ENCODE data around the gene ALPK3.

Gene ALPK3

DNA sequence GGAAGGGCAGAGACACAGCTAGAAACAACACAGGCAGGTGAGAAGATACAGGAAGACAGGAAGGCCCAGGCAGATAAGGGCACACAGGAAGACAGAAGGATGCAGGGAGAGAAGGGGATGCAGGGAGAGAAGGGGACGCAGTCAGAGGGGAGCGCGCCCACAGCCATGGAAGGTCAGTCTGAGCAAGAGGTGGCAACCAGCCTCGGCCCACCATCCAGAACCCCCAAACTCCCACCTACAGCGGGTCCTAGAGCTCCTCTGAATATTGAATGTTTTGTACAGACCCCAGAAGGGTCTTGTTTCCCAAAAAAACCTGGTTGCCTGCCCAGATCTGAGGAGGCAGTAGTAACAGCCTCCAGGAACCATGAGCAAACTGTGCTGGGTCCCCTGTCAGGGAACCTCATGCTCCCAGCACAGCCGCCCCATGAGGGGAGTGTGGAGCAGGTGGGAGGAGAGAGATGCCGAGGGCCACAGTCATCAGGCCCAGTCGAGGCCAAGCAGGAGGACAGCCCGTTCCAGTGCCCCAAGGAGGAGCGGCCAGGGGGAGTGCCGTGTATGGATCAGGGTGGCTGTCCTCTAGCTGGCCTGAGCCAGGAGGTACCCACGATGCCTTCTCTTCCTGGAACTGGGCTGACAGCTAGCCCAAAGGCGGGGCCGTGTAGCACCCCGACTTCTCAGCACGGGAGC lies 39.7 kb downstream of the ALPK3 start:
- no peak for DNase-seq (ENCODE audit: low read depth)
- H3K4me3 ChIP-seq (ENCODE audit: low read depth, low read length), result no peak overlapping the region
- TF ChIP-seq CTCF (conservative IDR thresholded peaks at IDR 0.05; ENCODE audit: low read depth, low read length), result no peak

- no peak overlapping the region for H3K4me3 ChIP-seq (ENCODE audit: low read depth, low read length)
- TF ChIP-seq CTCF (conservative IDR thresholded peaks at IDR 0.05; ENCODE audit: low read depth, low read length), result no peak
- DNase-seq (ENCODE audit: low read depth), result no peak
These were observed 40.4 kb downstream of the ALPK3 start for GRCh38 chr15:84857418-84858004.

DNA sequence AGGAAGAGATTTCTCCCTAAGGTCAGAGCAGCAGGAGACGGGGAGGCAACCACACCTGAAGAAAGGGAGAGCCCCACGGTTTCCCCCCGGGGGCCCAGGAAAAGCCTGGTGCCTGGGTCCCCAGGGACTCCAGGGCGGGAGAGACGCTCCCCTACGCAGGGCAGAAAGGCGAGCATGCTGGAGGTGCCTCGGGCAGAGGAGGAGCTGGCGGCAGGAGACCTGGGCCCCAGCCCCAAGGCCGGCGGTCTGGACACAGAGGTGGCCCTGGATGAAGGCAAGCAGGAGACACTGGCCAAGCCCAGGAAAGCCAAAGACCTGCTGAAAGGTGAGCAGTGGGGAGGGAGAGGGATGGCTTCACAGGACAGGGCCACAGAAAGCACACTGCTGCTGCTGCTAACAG lies 41.1 kb downstream of the ALPK3 start:
- TF ChIP-seq CTCF (conservative IDR thresholded peaks at IDR 0.05; ENCODE audit: low read depth, low read length), result no peak
- no peak overlapping the region for H3K4me3 ChIP-seq (ENCODE audit: low read depth, low read length)
- DNase-seq (ENCODE audit: low read depth), result no peak

DNA sequence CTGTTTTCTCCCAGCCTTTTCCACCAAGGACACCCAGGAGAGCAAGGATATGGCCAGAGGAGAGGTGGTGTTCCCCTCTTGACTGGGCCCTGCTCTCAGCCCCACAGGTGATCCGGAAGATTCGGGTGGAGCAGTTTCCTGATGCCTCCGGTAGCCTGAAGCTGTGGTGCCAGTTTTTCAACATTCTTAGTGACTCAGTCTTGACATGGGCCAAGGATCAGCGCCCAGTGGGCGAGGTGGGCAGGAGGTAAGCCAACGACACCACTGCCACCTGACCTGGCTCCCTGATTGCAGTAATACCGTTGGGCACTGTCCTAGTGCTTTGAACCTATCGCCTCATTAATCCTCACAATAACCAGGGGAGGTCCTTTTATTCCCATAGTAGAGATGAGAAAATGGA lies 42.0 kb downstream of the ALPK3 start:
- DNase-seq (ENCODE audit: low read depth), result no peak
- H3K4me3 ChIP-seq (ENCODE audit: low read depth, low read length), result no peak overlapping the region
- no peak for TF ChIP-seq CTCF (conservative IDR thresholded peaks at IDR 0.05; ENCODE audit: low read depth, low read length)

DNA sequence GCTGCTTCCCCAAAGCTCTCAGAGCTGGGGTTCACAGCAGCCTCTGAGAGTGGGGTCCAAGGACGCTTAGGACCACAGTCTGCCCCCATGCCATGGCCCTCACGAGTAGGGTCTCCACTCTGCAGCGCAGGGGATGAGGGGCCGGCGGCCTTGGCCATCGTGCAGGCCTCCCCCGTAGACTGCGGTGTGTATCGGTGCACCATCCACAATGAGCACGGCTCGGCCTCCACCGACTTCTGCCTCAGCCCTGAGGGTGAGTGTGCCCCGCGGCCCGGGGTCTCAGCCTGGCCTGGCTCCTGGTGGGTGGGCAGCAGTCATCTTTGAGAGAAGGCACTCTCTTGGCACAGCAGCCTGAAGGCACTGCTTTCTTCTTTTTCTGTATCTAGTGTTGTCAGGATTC lies 42.5 kb downstream of the ALPK3 start:
- no peak for TF ChIP-seq CTCF (conservative IDR thresholded peaks at IDR 0.05; ENCODE audit: low read depth, low read length)
- no peak overlapping the region for H3K4me3 ChIP-seq (ENCODE audit: low read depth, low read length)
- no peak for DNase-seq (ENCODE audit: low read depth)

- H3K4me3 ChIP-seq (ENCODE audit: low read depth, low read length), result no peak overlapping the region
- no peak for DNase-seq (ENCODE audit: low read depth)
- TF ChIP-seq CTCF (conservative IDR thresholded peaks at IDR 0.05; ENCODE audit: low read depth, low read length), result no peak
These were observed 44.6 kb downstream of the ALPK3 start for GRCh38 chr15:84861781-84862180.

Measured in choroid plexus epithelial cell (primary cell).